GM12891 (cell line): ENCODE data around the gene CLIC1.

ENCODE experiments used
- DNase-seq: peaks from one replicate; pipeline ENCODE4 v3.0.0; 2011; ENCODE audit warnings: low spot score; ENCODE audit not compliant: insufficient read length
- FAIRE-seq: peaks from 2 replicates; lab custom pipeline; 2011; peaks lifted over from hg19 to GRCh38; lab: Jason Lieb, UNC
- PAX5 ChIP-seq: IDR thresholded peaks from 2 replicates; pipeline ENCODE4 v1.6.1; 2011; ENCODE audit warnings: low read length, moderate library complexity, mild to moderate bottlenecking; ENCODE audit not compliant: insufficient read depth, severe bottlenecking
- POLR2A ChIP-seq: IDR thresholded peaks from 2 replicates; pipeline ENCODE4 v1.6.1; 2011; ENCODE audit warnings: low read depth, low read length, control low read depth
- POLR2AphosphoS5 ChIP-seq: IDR thresholded peaks from 2 replicates; pipeline ENCODE4 v1.6.1; 2011; ENCODE audit warnings: low read depth, low read length, control low read depth
- POU2F2 ChIP-seq: IDR thresholded peaks from 2 replicates; pipeline ENCODE4 v1.6.1; 2011; ENCODE audit warnings: low read depth, mild to moderate bottlenecking, control low read depth, low read length, moderate library complexity
- SPI1 ChIP-seq: IDR thresholded peaks from 2 replicates; pipeline ENCODE4 v1.6.1; 2011; ENCODE audit warnings: low read depth, low read length, control low read depth
- TAF1 ChIP-seq: IDR thresholded peaks from 2 replicates; pipeline ENCODE4 v1.6.1; 2011; ENCODE audit warnings: low read depth, low read length, control low read depth

The CLIC1 gene

DNA sequence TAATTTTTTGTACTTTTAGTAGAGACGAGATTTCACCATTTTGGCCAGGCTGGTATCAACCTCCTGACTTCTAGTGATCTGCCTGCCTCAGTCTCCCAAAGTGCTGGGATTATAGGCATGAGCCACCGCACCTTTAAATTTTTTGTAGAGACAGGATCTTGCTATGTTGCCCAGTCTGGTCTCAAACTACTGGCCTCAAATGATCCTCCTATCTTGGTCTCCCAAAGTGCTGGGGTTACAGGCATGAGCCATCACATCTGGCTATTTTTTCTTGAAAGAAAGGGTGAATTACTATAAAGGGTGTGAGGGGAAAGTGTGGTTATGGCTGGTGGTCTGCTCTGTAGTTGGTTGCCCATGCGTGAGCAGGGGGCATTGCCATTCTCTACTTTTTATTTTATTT is 28.1 kb downstream of the CLIC1 start:
- DNase-seq (no peak), FAIRE-seq (no peak)

DNA sequence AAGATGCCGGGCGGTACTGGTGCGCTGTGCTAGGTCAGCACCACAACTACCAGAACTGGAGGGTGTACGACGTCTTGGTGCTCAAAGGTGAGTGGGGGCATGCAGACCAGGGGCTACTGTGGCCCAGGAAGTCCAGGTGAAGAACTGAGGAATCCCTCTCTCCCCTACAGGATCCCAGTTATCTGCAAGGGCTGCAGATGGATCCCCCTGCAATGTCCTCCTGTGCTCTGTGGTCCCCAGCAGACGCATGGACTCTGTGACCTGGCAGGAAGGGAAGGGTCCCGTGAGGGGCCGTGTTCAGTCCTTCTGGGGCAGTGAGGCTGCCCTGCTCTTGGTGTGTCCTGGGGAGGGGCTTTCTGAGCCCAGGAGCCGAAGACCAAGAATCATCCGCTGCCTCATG is 28.6 kb downstream of the CLIC1 start:
- no peak for TF ChIP-seq TAF1
- no peak for TF ChIP-seq SPI1
- TF ChIP-seq POU2F2, result no peak
- TF ChIP-seq POLR2A, result no peak
- no peak for TF ChIP-seq PAX5
- no peak for TF ChIP-seq POLR2AphosphoS5
- no peak for FAIRE-seq
- DNase-seq, result no peak

More for the DNA sequence above, 28.1 kb downstream of the CLIC1 start:
- TF ChIP-seq TAF1 (no peak), SPI1 (no peak), PAX5 (no peak), POLR2A (no peak), POLR2AphosphoS5 (no peak), POU2F2 (no peak)

DNA sequence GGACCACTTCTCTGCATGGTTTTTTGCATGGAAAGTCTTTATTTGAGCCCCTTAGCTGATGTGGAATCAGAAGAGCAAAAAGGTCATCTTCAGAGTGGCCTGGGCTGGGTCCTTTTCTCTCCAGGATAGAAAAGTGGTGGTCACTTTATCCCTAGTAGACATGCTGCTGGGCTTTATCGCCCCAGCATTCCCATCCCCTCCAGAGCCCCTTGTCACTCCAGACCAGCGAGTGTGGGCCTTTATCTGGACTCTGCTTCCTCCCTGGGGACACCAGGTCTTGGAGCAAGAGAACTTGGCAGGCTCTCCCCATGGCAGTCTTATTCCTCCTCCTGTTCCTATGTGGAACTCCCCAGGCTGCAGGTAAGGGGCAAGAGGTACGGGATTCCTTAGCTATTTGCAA is 29.7 kb downstream of the CLIC1 start, which contains the start of gene LY6G6F:
Gene LY6G6F (plus strand): TSS at position 268 of the 400 bp plus-strand sequence. CDS start 41 bp downstream, at position 309.
- no peak for FAIRE-seq
- DNase-seq, result no peak
- no peak for TF ChIP-seq PAX5
- TF ChIP-seq SPI1, result no peak
- no peak for TF ChIP-seq POU2F2
- no peak for TF ChIP-seq POLR2A
- TF ChIP-seq POLR2AphosphoS5, result no peak
- TF ChIP-seq TAF1, result no peak

DNA sequence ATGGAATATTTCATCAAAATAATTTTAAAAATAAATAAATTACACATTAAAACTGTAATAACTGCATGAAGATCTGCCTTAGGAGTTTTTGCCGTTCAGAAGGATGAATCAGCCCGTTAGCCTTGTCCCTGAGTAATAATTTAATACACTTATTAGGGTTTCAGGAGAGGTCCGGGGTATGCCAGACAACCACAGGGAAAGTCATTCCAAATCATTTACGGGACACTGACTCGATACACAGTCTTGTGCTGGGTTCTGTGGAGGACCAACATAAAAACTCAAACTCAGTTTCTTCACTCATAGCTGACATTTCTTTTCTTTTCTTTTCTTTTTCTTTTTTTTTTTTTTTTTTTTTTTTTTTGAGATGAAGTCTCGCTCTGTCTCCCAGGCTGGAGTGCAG is 30.4 kb downstream of the CLIC1 start:
- no peak for FAIRE-seq
- TF ChIP-seq POLR2A, result no peak
- DNase-seq, result no peak

DNA sequence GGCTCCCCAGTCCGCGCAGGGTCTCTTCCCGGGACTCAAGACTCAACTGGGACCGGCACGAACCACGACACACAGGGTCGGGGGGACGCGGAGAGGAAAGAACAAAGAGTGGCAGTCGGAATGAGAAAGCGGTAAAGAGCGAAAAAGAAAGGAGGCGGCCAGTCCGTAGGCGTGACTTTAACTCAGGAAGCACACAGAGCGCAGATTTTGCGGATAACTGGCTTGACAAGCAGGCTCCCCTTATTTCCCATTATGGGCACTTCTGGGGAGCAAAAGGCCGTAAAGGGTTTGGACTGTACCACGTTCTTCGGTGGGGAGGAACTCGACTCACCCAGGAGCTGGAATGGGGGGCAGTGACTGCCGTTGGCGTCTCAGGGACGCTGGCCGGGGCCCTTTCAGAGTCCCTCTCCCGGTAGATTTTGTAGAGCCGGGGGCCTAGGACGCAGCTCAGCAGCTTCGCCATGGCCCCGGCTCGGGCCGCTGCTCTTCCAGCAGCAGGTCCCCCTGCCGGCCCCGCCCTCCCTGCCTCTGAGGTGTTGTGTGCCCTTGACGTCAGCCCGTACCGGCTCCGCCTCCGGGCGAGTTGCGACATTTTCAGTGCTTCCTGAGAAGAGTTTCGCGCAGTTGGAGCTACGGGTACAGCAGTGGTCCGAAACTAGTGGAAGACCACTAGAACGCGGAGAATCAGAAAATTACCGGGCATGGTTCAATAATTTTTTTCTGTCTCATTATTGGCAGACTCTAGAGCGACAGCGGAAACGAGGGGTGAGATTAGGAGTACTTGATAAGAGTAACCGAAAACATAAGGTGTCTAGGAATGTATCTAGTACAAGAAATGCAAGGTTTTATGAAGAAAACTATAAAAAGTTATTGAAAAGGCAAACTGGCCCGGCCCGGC is 33.3 kb downstream of the CLIC1 start, which contains the start of gene ABHD16A:
Gene ABHD16A (minus strand): TSS at position 506 of the 898 bp plus-strand sequence. CDS start 43 bp downstream, at position 463.
- DNase-seq (peak; percentile 96), FAIRE-seq (peak; percentile 98)
- no peak for TF ChIP-seq SPI1
- TF ChIP-seq POU2F2, result no peak; the same call in 1 of the 2 replicates
- TF ChIP-seq POLR2A, result peak; percentile 76
- TF ChIP-seq PAX5, result peak; percentile 31
- peak; percentile 56; the same call in 1 of the 2 replicates for TF ChIP-seq POLR2AphosphoS5
- TF ChIP-seq TAF1, result peak; percentile 47

DNA sequence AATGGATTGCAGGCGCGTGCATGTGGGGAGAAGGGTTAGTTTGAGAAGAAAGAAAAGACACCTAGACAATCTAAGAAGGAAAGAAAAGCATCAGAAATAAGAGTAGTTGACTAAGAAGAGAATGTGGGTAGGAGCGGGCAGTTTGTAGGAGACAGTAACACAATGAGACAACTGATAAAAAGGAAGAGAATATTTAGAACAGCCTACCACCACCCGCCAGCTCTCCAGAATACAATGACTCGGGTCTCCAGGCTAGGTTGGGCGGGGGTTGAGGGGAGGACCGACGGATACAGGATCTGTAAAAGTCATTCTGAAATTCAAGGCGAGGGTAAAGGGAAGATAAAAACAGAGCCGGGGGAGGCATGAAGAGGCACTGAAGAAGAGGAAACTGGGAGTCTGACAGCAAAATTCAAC is 33.9 kb downstream of the CLIC1 start:
- FAIRE-seq (no peak), DNase-seq (no peak)
- TF ChIP-seq POLR2AphosphoS5 (no peak), POLR2A (no peak), POU2F2 (no peak), TAF1 (no peak), SPI1 (no peak), PAX5 (no peak)

DNA sequence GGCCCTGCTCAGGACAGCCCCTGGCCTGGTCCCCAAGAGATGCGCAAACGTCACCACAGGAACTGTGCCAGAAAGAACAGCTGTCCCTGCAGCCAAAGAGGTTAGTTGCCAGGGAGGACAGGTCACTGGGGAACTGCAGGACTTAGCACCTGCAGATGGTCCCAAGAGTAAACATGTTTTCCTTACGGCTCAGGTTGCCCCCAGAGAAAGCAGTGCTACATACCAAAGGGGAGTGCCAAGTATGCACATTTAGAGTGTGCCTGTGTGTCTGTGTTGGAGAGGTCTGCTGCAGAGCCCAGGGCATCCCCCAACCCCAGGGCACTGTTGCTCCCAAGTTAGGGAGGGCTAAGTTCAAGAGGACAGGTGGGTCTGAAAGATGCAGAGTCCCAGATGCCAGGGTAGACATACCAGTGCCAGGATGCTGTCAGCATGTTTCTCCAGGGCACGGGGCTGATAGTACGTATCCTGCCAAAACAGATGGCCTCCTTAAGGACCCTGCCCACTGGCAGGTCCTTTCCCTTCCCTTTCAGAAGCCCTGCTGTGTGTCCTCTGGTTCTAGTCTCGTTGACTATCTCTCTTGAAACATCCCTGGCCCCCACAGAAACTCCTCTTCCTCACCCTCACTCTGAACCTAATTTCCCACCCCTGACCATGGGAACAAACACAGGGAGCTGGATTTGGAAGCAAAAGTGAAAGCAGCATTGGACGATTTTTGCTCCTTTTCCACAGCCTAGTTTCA is 34.5 kb downstream of the CLIC1 start:
- FAIRE-seq (peak; percentile 28), DNase-seq (no peak)
- TF ChIP-seq POLR2AphosphoS5 (no peak), PAX5 (no peak), POU2F2 (no peak), SPI1 (no peak), POLR2A (no peak), TAF1 (no peak)

DNA sequence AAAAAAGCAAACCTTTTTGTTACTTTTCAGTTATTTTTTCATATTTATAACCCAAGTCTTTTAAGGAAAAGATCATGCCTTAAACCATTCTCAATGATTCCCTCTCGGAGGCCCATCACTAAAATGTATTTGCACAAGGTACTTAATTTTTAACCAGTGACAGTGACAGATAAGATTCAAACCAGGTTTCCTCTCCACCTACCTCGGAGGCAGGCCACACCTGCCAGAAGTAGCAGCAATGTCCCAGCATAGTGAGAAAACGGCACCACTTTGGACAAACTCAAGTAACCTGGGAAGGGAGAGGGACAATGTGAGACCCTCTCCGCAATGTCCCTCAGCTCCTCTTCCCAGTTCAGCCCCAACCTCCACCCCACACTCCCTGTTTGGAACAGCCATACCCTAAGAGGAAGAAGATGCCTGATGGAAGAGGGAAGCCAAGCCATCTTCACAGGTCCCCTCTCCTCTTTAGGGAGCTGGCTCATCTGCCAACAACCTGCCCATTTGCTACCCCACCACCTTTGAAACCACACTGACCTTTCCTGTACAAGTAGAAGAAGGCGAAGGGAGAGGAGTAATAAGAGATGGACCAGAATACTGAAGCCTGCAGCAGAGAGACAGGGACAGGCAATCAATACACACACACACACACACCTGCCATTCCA is 35.5 kb downstream of the CLIC1 start:
- TF ChIP-seq TAF1 (no peak), POLR2AphosphoS5 (no peak), PAX5 (no peak), POU2F2 (no peak), SPI1 (no peak), POLR2A (no peak)
- DNase-seq (no peak), FAIRE-seq (no peak)

DNA sequence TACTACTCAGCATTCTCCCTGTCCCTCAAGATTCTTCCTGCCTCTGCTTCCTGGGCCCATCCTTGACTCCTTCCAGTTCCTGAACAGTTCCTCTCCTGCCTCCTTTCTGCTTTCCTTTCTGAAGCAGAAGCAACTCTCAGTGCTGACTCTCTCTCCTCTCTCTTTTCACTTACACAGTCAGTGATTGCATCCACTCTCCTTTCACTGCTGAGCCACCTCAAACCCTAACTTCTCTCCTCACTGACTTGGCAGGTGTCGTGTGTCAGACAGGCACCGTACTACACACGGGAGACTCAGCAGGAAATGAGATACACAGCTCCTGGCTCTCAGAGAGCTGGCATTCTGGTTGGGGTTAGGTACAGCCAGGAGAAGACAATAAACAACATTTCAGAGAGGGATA is 38.8 kb downstream of the CLIC1 start:
- TF ChIP-seq PAX5 (no peak), SPI1 (no peak), TAF1 (no peak), POU2F2 (no peak)
- DNase-seq (no peak), FAIRE-seq (no peak)
